IMR-90 (cell line): Measurements from ENCODE around the gene KIAA0825. TPM values are rescaled to one million over a fixed set of nuclear protein-coding genes. Genes with fewer than 3 reads are reported as not detected.

ENCODE experiments used
- ATAC-seq: fragments of 200-7000 bp; cut with Tn5 transposase; 2 replicates; pipeline ENCODE4 v1.9.1; 2020; ENCODE audit warnings: low read depth, mild to moderate bottlenecking, moderate library complexity
- BruUV-seq: library from RNA; stranded (reverse); fragments of 400-500 nt; replicated peaks from 2 replicates; lab custom pipeline; 2021; lab: Mats Ljungman, UMichigan
- CTCF ChIA-PET: fragments of 300-600 bp; formaldehyde crosslinking; extraction: SDS; loops from one replicate; lab custom pipeline; 2021; ENCODE audit warnings: antibody characterized with exemption; lab: Yijun Ruan, JAX
- POLR2A ChIA-PET: fragments of 300-600 bp; sonication (Branson Sonifier 250); formaldehyde crosslinking; loops from one replicate; lab custom pipeline; 2022; ENCODE audit warnings: antibody characterized with exemption; ENCODE audit not compliant: unreplicated experiment; lab: Charles Lee
- DNase-seq: peaks from one replicate; pipeline ENCODE4 v3.0.0; 2013
- H2AFZ ChIP-seq: replicated peaks from 2 replicates; pipeline ENCODE3; 2013; ENCODE audit warnings: low read length, mild to moderate bottlenecking; ENCODE audit not compliant: poor library complexity
- H2AK5ac ChIP-seq: 2 replicates; pipeline ENCODE4 v1.6.1; 2013; ENCODE audit warnings: low read depth, low read length, inconsistent platforms
- H2AK9ac ChIP-seq: replicated peaks from 2 replicates; pipeline ENCODE3; 2013; ENCODE audit warnings: mild to moderate bottlenecking, low read depth, low read length, moderate library complexity; ENCODE audit not compliant: poor library complexity
- H2BK120ac ChIP-seq: 2 replicates; pipeline ENCODE4 v1.6.1; 2013; ENCODE audit warnings: low read depth, low read length, inconsistent platforms
- H2BK15ac ChIP-seq: 3 replicates; pipeline ENCODE4 v1.6.1; 2013; ENCODE audit warnings: low read depth, low read length, inconsistent platforms
- H2BK20ac ChIP-seq: 2 replicates; pipeline ENCODE4 v1.6.1; 2013; ENCODE audit warnings: low read depth, mild to moderate bottlenecking, inconsistent platforms, low read length, moderate library complexity
- H2BK5ac ChIP-seq: 2 replicates; pipeline ENCODE4 v1.6.1; 2013; ENCODE audit warnings: mild to moderate bottlenecking, low read depth, low read length, inconsistent platforms; ENCODE audit not compliant: poor library complexity, severe bottlenecking
- H3K14ac ChIP-seq: replicated peaks from 2 replicates; pipeline ENCODE4 v1.6.1; 2013; ENCODE audit warnings: low read depth, low read length, inconsistent platforms
- H3K18ac ChIP-seq: 2 replicates; pipeline ENCODE4 v1.6.1; 2013; ENCODE audit warnings: low read depth, low read length, control low read depth
- H3K23ac ChIP-seq: 2 replicates; pipeline ENCODE4 v1.6.1; 2013; ENCODE audit warnings: low read depth, low read length, inconsistent platforms
- H3K27ac ChIP-seq: 2 replicates; pipeline ENCODE4 v1.5.1; 2013; ENCODE audit warnings: mild to moderate bottlenecking, control low read depth, low read length; ENCODE audit not compliant: insufficient read depth
- H3K27me3 ChIP-seq: 2 replicates; pipeline ENCODE4 v1.6.1; 2013; ENCODE audit warnings: low read length; ENCODE audit not compliant: control insufficient read depth, insufficient read depth
- H3K36me3 ChIP-seq: 2 replicates; pipeline ENCODE4 v1.6.1; 2013; ENCODE audit warnings: low read length, mixed read lengths; ENCODE audit not compliant: control insufficient read depth, insufficient read depth
- H3K4ac ChIP-seq: 2 replicates; pipeline ENCODE4 v1.6.1; 2013; ENCODE audit warnings: low read depth, low read length, inconsistent platforms
- H3K4me1 ChIP-seq: 2 replicates; pipeline ENCODE4 v1.6.1; 2013; ENCODE audit warnings: low read length, mixed read lengths; ENCODE audit not compliant: control insufficient read depth, insufficient read depth
- H3K4me2 ChIP-seq: 2 replicates; pipeline ENCODE4 v1.6.1; 2013; ENCODE audit warnings: low read depth, mild to moderate bottlenecking, control low read depth, low read length, moderate library complexity
- H3K4me3 ChIP-seq: 2 replicates; pipeline ENCODE4 v1.5.1; 2013; ENCODE audit warnings: low read depth, mild to moderate bottlenecking, control low read depth, low read length, moderate library complexity; ENCODE audit not compliant: insufficient read depth
- H3K56ac ChIP-seq: 2 replicates; pipeline ENCODE4 v1.6.1; 2013; ENCODE audit warnings: low read length, inconsistent platforms; ENCODE audit not compliant: insufficient read depth; ENCODE audit errors: extremely low read depth
- H3K79me1 ChIP-seq, 2 experiments: 2 replicates each; pipeline ENCODE4 v1.6.1; 2013; ENCODE audit warnings: low read length in 2 of 2, inconsistent platforms in 1 of 2, low read depth in 1 of 2
- H3K9ac ChIP-seq: 2 replicates; pipeline ENCODE4 v1.6.1; 2013; ENCODE audit warnings: low read depth, low read length, control low read depth
- H3K9me1 ChIP-seq: 2 replicates; pipeline ENCODE4 v1.6.1; 2013; ENCODE audit warnings: low read length, inconsistent platforms; ENCODE audit not compliant: insufficient read depth
- H3K9me3 ChIP-seq: 2 replicates; pipeline ENCODE4 v1.6.1; 2013; ENCODE audit warnings: low read length; ENCODE audit not compliant: control insufficient read depth, insufficient read depth
- H4K20me1 ChIP-seq: 2 replicates; pipeline ENCODE4 v1.6.1; 2013; ENCODE audit warnings: low read length, inconsistent platforms; ENCODE audit not compliant: insufficient read depth
- H4K5ac ChIP-seq: 2 replicates; pipeline ENCODE4 v1.6.1; 2013; ENCODE audit warnings: mild to moderate bottlenecking, low read depth, low read length, control low read depth
- H4K8ac ChIP-seq, 2 experiments: 2 replicates each; pipeline ENCODE4 v1.6.1; 2013; ENCODE audit warnings: low read depth in 2 of 2, low read length in 2 of 2, control low read depth in 1 of 2, inconsistent platforms in 1 of 2
- H4K91ac ChIP-seq: 2 replicates; pipeline ENCODE4 v1.6.1; 2013; ENCODE audit warnings: low read depth, low read length, inconsistent platforms; ENCODE audit not compliant: insufficient read depth
- MXI1 ChIP-seq: IDR thresholded peaks from 2 replicates; pipeline ENCODE4 v1.6.1; 2012; ENCODE audit warnings: low read depth, mild to moderate bottlenecking, low read length, moderate library complexity, borderline replicate concordance
- WGBS, 2 experiments: methylation state at CpG; one replicate each; pipeline versions ENCODE4 v1.1.5 to v1.1.7; 2013; ENCODE audit warnings: missing lambda C conversion rate in 2 of 2; ENCODE audit not compliant: insufficient read length in 1 of 2; ENCODE audit errors: extremely low coverage in 2 of 2; 5-methylcytosine and 5-hydroxymethylcytosine counted together
- dilution Hi-C: fragments of 300-500 bp; cut with HindIII; formaldehyde crosslinking; loops from one replicate; pipeline ENCODE4 v1.14.3; 2018; ENCODE audit warnings: low sequenced_read_pairs; ENCODE audit not compliant: unreplicated experiment
- in situ Hi-C: fragments of 300-500 bp; cut with MboI; formaldehyde crosslinking; loops from 3 replicates; pipeline ENCODE4 v1.14.3; 2019; ENCODE audit warnings: low sequenced_read_pairs, inconsistent platforms, mixed read lengths
- intact Hi-C: fragments of 100-400 bp; cut with micrococcal nuclease; formaldehyde crosslinking; loops from 2 replicates; pipeline ENCODE4 v1.10.0; 2022
- polyA plus RNA-seq, 3 experiments: library from polyadenylated mRNA; depleted of rRNA; stranded (reverse); fragments of >200 nt; gene quantifications; 2 replicates each; pipeline ENCODE4 v1.2.3, GENCODE V29; 2012; ENCODE audit warnings: low replicate concordance in 1 of 3
- total RNA-seq: library from RNA; depleted of rRNA; stranded (reverse); fragments of >200 nt; gene quantifications from 2 replicates; pipeline ENCODE4 v1.2.3, GENCODE V29; 2012

Gene KIAA0825
- total and polyA plus RNA-seq, 2 of the 4 experiments (the other 2 are of a cell fraction) = 0.46 to 1.8 TPM

- peak overlapping the region; percentile 47; the same call in 1 of the 2 replicates for H3K4ac ChIP-seq
- no peaks in the 10 kb centered on the region for H3K36me3 ChIP-seq
- peak overlapping the region; percentile 64; the same call in 1 of the 2 replicates for H3K18ac ChIP-seq
- H3K79me1 ChIP-seq = no peaks in the 10 kb centered on the region
- no peak overlapping the region for H3K56ac ChIP-seq
- no peak overlapping the region for H2AFZ ChIP-seq
- H2AK5ac ChIP-seq = no peak overlapping the region
- no peak overlapping the region for H2AK9ac ChIP-seq
- H3K14ac ChIP-seq = no peak overlapping the region
- H3K9me1 ChIP-seq = peaks cover 7% of the 10 kb centered on the region; the same call in 1 of the 2 replicates
- intact Hi-C loops = loop anchor here (5.0 kb wide), 1 partner anchor 494 kb away; no protein-coding TSS in a partner anchor
- ATAC-seq (peak; percentile 55), DNase-seq (peak; percentile 54)
- no peak overlapping the region for H3K4me3 ChIP-seq
- H3K9ac ChIP-seq = no peak overlapping the region
- no peak overlapping the region for H2BK15ac ChIP-seq
- dilution Hi-C loops = no loop called here
- H2BK20ac ChIP-seq = 0 out of 2 replicates have a peak overlapping the region, but pooled peaks have one; percentile 20
- in situ Hi-C loops = no loop called here
- TF ChIP-seq MXI1 = no peak
- WGBS, 2 experiments = 0% methylated on average over 1 of the region's 3 CpGs; no CpG with 5 or more reads in 1 of the 2 experiments
- BruUV-seq = no TSS peak
- H3K27me3 ChIP-seq = no peaks in the 10 kb centered on the region; the same call in 1 of the 2 replicates
- POLR2A ChIA-PET = no interaction called here
- H4K8ac ChIP-seq = no peak overlapping the region
- H3K23ac ChIP-seq = no peak overlapping the region
- CTCF ChIA-PET = no interaction called here
- no peaks in the 10 kb centered on the region for H4K20me1 ChIP-seq
- H3K27ac ChIP-seq = no peak overlapping the region
- H2BK120ac ChIP-seq = peak overlapping the region; percentile 89
- H2BK5ac ChIP-seq = no peak overlapping the region
- peak overlapping the region; percentile 18; the same call in 1 of the 2 replicates for H4K5ac ChIP-seq
- peak overlapping the region; percentile 26; the same call in 1 of the 2 replicates for H4K91ac ChIP-seq
- H3K9me3 ChIP-seq = no peaks in the 10 kb centered on the region
- peaks cover 12% of the 10 kb centered on the region for H3K4me1 ChIP-seq
- no peak overlapping the region for H3K4me2 ChIP-seq
Observed at GRCh38 chr5:94243612-94244011, 374.8 kb downstream of the KIAA0825 start.
